Stimulated activated CD4-positive, alpha-beta T cell treated with anti-CD3 and anti-CD28 coated beads, Interleukin-1b, Interleukin-23, amount 100 ng/mL, for 1 hour (primary cell): ENCODE results near the gene SYTL3.

ENCODE experiments used
- DNase-seq, 2 donors: peaks; one replicate each; pipeline ENCODE4 v3.0.0-alpha.2; 2020; ENCODE audit warnings: low read depth in 2 of 2

Gene SYTL3

DNA sequence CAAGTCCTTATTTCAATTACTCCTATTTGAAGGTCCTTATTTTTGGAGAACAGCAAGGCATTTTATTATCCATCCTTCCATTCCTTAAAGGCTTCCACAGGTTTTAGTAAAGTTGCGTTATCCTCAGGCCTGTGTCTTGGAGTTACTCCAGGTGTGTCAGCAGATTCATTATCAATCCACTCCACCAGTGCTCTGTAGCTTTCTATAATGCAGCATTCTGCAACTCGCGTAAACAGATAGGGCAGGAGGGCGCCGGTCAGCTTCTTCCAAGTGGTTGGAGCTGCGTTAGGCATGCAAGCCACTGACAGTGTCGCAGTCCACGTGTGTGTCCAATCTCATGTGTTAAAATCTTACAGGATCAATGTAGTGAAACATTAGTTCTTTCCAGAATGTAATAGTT is 75.8 kb downstream of the SYTL3 start:
- no peak for DNase-seq

DNA sequence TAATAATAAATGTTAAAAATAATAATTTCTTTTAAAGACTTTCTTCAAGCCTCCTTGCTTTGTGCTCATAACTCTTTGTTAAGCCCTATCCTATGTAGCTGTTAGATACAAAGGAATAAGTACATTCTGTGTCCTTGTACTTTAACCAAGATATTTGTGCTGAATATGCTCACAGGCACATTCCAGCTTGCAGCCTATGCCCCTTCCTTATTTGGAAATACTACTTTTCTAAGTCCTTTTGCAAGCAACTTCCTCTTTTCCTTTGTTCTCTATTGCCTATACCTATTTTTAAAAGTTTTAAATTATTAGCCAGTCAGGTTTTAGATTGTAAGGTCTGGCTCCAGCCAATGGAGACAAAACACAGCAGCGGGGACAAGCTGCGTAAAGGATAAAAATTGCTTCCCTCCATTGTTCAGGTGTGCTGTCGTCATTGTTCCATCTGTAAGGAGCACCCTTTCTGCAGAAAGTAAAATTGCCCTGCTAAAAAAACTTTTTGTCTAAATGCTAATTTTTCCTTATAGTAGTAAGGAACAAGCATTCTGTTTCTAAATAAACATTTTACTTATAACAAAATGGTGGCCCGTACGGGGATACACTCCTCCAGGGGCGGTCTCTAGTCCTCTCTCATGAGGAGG is 80.2 kb downstream of the SYTL3 start:
- no peak for DNase-seq

DNA sequence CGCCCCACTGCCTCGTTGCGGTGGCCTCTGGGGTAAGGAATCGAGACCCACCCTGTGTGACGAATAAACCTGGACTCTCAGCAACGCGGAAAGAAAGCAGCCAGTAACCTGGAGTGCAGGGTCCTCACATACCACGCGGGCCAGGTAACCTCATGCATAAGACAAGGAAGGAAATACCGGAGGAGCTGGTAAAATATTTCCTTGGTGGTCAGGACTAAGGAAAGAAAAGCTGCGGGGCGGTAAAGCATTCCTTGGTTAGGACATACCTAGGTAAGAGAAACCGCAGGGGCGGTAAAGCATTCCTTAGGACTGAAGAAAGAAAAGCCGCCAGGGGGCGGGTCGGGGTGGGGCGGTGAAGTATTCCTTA is 80.7 kb downstream of the SYTL3 start:
- no peak for DNase-seq

DNA sequence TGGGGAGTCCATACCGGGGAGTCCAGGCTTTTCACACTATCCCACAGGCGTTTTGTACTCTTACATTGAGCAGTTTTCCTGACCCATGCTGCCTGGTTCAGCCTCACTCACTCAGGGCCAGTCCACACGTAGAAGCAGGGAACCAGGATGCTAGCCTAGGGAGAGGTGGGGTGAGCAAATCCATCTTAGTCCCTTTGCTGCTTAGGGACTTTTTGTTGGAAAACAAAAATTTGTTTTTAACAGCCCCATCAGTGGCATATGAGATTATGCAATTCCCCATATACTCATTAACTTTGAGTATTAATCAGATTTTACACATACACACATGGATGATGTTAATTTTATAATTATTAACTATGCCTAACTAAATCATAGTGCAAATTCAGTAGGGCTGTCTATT is 85.2 kb downstream of the SYTL3 start:
- no peak for DNase-seq

DNA sequence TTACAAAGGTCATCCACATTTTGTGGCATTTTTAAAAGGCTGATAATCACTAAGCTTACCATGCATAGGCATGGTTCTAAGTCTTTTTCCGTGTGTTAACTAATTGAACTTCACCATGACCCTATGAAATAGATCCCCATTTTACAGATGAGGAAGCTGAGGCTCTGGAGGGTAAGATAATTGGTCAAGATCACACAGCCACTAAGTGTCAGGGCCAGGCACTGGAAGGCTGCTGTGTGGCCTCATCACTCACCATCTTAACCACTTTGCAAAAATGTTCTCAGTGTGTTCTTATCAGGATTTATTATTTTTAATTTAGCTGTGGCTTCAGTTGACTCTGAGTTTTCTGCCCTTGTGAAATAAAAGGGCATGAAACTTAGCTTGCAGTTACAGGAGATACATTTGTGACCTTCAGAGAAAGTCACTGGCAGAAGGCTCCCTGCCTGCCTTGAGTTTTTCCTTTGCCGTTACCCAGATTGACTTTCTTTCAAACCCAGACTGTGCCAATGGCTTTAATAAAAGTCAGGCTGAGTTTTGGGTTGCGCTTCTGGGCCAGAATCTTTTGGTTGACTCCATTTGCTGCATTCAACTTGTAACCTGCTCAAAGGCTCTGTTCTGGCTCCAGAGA is 87.3 kb downstream of the SYTL3 start:
- no peak for DNase-seq

DNA sequence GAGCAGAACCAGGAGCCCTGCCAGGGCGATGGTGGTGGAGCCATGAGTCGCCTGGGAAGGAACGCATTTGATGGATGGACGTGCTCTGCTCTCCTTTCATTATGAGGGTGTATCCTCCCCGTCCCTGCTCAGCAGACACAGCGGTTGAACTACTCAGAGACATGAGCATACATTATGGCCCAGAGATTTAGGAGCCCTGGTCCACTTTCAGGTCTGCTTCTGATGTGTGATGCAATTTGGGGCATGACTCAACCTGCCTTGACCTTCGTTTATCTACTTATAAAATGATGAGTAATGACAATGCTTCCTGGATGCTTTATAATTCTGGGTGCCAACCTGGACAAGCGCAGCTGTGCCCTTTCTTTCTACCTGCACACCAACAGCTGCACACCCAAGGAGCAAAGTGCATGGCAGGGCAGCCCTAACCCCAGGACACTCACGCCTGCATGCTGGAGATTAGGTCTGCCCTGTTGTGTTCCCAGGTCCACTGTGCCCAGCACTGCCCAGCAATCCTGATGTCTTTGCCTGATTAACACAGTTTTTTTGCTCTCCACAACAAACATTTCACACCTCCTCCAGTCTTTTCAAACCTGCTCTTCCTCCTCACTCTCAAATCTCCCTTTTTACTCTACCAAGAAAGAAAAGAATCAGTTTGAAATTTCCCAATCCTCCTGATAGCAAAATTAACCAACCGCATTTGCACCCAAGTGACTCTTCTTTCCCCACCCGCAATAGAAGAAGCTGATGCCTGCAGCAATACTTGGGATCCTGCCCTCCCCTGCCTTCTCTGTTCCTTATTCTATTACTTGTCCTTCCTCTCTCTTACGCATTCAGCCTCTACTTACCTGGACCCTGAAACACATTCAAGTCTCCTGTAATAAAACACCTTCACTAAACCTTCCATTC is 88.1 kb downstream of the SYTL3 start:
- no peak for DNase-seq

DNA sequence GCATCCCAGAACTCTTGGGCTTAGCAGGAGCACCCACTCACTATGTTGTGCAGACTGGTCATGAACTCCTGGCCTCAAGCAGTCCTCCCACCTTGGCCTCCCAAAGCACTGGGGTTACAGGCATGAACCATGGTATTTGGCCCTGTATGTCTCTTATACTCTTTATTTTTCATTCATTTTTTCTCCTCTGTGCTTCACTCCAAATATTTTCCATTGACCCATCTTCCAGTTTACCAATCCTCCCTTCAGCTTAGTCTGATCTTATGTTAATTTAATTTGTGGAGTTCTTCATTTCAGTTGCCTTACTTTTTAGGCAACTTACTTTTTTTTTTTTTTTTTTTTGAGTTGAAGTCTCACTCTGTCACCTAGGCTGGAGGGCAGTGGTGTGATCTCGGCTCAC is 89.8 kb downstream of the SYTL3 start:
- DNase-seq = no peak

DNA sequence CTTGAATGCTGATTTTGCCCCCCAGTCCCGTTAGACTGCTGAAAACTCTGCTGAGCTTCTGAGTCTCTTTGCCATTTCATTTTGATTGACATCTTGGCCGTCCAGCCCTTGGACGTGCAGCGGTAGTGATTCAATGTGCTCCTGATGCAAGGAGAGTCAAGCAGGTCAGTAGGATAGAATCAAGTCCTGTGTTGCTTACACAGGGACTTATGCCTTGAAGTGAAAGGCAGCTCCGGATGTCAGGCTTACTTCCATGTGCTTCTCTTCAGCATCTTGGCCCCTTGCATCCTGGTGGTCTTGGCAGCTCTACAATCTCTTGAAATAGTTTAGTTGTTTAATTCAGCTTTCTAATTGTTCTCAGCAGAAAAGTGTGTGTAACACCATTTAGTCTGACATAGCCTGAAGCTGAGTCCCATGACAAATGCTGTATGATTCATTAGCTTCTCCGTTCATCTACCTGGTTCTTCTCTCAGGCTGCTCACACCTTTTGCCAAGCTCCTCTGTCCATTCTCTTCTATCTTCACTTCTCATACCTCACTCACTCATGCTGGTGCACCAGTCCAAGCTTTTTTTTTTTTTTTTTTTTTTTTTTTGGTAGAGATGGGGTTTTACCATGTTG is 93.3 kb downstream of the SYTL3 start:
- DNase-seq = no peak

DNA sequence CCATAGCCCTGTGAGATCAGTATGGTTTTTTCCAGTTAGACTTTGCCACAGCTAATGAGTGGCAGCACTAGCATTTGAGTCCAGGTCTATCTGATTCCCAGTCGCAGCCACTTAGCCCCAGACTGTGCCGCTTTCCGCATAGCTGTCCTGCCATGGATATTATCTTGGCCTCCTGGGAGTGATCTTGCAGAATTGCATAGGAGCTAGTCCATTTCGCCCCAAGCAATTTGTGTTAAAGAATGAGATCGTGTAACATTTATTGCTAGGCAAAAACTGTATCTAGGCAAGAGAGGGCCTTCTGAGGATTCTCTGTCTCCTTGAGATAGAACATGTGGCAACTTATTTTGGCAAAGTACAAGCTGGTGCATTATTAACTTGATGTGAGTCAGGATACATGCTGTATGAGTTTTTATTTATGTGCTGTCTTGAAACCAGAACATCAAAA is 95.2 kb downstream of the SYTL3 start:
- no peak for DNase-seq

DNA sequence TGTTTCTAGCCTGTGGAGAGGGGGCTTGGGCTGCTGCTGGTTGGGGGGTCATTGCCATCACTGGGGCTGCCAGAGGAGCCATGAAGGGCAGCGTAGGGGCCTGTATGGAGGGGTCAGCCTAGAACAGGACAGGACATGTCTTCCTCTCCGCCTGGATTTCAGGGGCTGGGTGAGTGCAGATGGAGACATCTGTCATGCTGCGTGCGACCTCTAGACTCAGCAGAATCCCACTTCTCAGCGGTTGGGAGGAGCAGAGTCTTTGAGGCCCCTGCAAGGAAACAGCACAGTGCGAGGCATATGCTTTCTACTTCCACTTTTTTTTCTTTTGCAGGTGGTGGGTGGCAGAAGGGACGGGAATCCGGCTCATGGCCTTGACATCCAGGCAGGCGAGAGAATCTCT is 101.4 kb downstream of the SYTL3 start:
- no peak for DNase-seq

DNA sequence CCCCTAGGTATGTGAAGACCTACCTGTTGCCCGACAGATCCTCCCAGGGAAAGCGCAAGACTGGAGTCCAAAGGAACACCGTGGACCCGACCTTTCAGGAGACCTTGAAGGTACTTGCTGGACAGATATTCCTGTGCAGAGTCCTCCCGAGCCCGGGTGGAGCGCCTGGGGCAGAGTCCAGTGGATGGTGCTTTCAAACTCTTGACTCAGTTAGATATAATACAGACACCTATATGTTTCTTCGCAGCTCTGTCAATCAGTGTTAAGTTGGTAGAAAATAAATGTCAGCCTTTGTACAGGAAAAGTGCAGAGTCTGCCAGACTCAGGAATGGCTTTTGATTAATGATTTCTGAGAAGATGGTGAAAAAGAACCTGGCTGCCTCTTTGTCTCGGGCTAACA is 102.1 kb downstream of the SYTL3 start:
- DNase-seq = no peak

DNA sequence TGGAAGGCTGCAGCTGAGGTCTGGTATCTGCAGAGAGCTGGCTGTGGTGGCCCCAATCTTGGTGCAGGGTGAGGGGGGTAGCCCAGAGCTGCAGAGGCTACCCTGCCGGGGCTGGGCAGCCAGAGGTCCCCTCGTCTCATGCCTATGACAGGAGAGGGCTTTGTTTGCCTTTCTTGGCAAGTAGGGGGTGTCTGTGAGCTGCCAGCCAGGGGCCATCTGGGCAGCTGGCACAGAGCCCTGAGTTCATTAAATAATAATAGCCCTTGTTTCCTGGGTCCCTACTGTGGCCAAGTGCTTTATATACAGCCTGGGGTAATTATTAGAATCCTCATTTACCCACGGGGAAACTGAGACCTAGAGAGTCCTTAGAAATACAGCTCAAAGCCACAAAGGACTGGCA is 102.8 kb downstream of the SYTL3 start:
- no peak for DNase-seq

DNA sequence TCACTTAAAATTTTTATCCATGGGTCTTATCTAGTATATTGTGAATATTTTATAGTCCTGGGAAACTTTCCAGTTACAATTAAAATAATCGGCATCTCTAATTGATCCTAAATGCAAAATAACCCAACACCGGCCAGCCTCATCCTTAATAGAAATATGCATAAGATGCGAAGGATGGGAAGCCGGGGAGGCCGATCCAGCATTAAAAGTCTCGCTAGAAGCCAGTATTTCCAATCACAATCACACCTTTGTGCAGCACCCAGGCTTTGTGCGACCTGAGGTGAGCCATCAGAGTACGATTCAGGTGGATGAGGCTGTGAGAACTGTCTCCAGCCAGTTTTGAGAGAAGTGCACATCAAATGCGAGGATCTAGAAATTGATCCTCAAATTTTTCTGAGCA is 104.0 kb downstream of the SYTL3 start:
- DNase-seq = no peak

DNA sequence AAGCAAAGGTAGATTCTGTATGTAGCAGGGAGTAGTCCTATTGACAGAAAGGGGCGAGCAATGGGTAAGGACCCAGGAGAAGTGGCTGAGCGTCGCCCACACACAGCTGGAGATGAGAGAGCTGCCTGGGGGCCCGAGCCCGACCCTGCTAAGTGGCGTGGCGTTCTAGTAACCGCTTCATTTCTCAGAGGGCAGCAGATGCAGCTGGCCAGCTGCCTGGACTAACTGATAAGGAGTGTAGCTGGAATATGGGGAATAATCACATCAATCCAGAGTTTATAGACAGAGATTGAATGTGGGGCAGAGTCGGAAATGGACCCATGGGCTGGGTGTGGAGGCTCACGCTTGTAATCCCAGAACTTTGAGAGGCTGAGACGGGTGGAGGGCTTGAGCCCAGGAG is 104.9 kb downstream of the SYTL3 start:
- no peak for DNase-seq

DNA sequence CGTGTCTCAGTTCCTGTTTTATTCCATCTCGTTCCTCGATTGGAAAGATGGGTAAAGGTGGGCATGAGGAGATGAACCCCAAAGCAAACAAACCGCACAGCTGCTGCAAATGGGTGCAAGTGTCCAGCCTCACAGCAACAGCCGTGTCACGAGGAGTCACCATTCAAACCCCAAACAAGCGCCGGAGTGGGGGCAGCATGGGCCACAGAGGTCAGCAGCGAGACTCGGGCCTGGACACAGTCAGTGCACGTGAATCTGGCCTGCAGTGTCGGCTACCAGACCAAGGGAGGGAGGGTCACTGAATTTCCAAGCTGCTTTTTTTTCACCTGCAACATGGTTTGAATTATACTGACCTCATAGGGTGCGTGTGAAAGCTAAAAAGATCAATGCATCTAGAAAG is 105.8 kb downstream of the SYTL3 start:
- DNase-seq = no peak

DNA sequence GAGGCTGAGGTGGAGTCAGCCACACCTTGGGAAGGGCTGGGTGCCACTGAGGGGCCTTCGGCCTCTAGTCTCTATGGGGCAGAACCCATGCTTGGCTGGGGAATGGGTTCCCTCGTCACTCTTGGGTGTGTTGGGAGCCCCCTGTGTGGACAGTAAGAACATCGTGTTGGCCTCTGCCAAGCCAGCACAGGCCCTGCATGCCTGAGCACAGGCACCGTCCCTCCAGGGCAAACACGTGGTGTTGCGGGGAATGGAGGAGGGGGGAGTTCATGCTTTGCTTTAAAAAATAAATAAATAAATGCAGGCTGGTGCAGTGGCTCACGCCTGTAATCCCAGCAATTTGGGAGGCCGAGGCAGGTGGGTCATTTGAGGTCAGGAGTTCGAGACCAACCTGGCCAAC is 106.3 kb downstream of the SYTL3 start:
- no peak for DNase-seq

DNA sequence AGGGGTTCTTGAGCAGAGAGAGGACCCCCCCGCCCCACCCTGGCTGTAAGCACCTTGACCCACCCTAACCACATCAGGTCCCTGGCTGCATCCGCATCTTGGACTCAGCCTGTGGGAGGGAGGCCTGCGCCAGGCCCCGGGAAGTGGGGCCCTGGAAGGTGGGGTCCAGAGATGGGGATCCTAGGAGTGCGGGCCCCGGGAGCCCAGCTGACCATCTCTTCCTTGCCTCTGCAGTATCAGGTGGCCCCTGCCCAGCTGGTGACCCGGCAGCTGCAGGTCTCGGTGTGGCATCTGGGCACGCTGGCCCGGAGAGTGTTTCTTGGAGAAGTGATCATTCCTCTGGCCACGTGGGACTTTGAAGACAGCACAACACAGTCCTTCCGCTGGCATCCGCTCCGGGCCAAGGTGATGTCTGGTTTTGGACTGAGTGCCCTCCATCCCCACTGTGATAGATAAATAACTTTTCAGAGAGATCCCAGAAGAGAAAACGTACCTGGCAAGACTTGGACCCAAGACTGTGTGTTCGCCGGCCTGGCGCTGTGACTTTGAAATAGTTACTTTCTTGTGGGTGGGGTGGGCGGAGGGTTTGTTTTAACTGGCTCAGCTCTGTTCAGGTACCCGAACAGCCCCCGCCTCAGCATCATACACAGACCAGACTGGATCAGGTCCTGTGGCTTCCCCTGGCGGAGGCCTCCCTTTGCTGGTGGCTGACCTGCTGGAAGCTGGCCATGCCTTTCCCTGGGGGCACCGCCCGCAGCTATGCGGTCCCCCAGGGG is 107.3 kb downstream of the SYTL3 start:
- no peak for DNase-seq

DNA sequence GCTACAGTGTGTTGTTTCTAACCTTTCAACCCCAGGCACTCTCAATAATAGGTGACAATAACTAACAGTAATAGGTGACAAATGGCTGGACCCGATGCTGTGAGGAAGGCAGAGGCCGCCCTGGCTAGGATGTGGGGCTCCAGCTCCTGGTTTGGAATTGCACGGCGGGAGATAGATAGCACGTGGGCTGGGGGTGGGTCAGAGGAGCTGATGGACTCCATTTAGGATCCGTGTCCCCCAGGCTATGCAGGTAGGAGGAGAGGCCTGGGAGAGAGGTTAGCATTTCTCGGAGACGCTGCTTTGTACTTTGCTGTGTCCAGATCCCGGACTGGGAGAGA is 107.9 kb downstream of the SYTL3 start:
- no peak for DNase-seq

DNA sequence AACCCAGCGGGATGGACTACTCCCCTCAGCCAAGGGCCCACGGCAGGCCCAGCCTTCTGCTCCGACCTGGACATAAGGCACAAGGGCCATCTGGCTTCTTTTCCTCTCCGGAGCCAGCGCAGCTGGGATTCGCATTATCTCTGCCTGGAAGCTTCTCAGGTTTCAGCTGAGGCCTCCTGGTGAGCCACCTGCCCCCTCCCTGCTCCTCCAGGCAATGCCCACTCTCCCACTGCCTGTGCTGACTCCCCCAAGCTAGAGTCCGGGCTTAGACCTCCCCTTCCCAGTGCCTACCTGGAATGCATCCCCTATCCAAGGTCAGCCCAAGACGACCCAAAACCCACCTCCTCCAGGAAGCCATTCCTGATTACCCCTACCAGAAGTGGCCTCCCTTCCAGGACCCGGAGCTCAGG is 108.6 kb downstream of the SYTL3 start:
- DNase-seq = no peak

DNA sequence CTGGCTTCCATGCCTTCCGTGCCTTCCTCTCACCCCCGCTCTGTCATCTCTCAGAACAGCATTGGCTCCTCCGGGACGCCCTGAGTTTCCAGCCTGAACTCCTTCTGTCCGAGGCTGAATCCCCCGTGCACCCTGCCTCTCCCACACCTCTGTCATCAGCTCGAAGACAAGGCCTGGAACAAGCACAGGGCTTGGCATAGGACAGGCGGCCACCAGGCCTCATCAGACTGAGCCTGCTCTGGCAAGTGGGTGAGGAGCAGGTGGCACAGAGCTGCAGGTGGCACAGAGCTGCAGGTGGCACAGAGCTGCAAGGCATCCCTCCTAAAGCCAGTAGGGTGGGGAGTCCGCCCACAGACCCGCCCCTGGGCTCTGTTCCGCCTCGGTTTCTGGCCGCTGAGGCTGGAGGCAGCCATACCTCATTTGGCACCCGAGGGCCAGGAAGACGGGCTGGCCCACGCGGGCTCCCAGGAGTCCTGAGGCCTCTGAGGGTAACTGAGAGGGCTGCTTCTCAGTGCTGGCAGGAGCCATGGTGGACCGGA is 109.2 kb downstream of the SYTL3 start:
- DNase-seq = no peak

DNA sequence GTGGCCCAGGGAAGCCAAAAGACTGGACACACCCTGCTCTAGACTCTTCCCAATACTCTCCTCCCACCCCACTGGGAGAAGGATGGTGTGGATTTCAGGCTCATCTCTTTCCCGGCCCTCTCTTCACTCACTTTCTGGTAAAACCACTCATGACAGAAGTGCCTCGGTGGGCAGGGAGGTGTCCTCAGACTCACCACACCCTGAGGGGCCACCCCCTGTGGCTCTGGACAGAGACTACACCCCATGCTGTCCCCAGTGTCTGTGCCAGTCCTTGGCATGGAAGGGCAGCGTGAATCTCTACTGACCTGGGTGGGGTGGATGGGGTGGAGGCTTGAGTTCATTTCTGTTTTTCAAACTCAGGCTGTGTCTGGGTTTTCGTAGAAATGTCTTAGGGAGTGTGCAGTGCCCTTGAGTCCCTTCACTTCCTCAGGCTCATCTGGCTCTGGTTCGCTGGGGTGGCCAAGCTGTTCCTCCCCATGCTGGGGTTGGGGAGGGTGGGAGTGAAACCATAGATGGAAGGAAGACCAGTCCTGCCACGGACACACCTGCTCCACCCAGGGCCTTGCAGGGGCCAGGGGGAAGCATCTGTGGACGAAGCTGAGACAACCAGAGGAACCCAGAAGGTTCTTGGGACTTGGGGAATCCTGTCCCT is 110.2 kb downstream of the SYTL3 start:
- no peak for DNase-seq
